Gastroesophageal sphincter (tissue), 3 donors: ENCODE measurements around the gene DMD.

Experiments used
- EP300 ChIP-seq: sonication (generic); formaldehyde crosslinking; IDR thresholded peaks from one replicate; pipeline ENCODE4 v1.6.1; 2017; ENCODE audit warnings: antibody characterized with exemption, mild to moderate bottlenecking
- TF ChIP-seq, protein P1 (sequence below), 4 experiments: fragments of 200-600 bp in 2 of 4; fragments of 450-650 bp in 2 of 4; sonication (generic) in 1 of 4; IDR thresholded peaks; one replicate each; pipeline ENCODE4 v1.5.1; 2017 to 2019; ENCODE audit warnings: antibody characterized with exemption in 4 of 4, mild to moderate bottlenecking in 2 of 4, moderate library complexity in 2 of 4

DNA sequence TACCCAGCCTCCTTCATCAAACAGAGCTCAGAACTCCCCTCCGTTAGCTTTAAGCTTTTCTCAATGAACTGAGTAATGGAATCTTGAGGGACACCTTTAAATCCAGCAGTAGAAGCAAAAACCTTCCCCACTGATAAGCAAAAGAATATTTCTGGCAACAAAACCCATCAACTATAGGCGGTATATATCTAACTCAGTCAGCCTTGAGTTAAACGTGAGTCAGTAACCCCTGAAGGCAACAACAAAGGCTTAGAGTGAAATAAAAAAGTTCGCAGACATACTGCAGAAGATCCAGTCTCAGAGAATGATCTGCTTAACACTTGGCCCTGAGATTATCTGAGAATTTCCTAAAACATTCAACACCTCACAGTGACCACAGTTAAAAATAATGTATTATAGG lies 77.2 kb downstream of the DMD start:
- TF ChIP-seq, protein P1, sequence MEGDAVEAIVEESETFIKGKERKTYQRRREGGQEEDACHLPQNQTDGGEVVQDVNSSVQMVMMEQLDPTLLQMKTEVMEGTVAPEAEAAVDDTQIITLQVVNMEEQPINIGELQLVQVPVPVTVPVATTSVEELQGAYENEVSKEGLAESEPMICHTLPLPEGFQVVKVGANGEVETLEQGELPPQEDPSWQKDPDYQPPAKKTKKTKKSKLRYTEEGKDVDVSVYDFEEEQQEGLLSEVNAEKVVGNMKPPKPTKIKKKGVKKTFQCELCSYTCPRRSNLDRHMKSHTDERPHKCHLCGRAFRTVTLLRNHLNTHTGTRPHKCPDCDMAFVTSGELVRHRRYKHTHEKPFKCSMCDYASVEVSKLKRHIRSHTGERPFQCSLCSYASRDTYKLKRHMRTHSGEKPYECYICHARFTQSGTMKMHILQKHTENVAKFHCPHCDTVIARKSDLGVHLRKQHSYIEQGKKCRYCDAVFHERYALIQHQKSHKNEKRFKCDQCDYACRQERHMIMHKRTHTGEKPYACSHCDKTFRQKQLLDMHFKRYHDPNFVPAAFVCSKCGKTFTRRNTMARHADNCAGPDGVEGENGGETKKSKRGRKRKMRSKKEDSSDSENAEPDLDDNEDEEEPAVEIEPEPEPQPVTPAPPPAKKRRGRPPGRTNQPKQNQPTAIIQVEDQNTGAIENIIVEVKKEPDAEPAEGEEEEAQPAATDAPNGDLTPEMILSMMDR (IDR thresholded peaks at IDR 0.05) = no peak
- TF ChIP-seq EP300 = no peak
